H9 (cell line): Measurements from ENCODE around the gene MALAT1. TPM values are rescaled to one million over a fixed set of nuclear protein-coding genes. Genes with fewer than 3 reads are reported as not detected.

Experiments
- DNase-seq: peaks from one replicate; pipeline ENCODE4 v3.0.0-alpha.2; 2017
- H2AFZ ChIP-seq: one replicate; pipeline ENCODE4 v1.6.1; 2013; ENCODE audit warnings: mild to moderate bottlenecking, low read length, control low read depth, moderate library complexity
- H2AK5ac ChIP-seq: 2 replicates; pipeline ENCODE4 v1.6.1; 2013; ENCODE audit warnings: low read length, control low read depth, mixed read lengths; ENCODE audit not compliant: insufficient read length
- H2BK120ac ChIP-seq: one replicate; pipeline ENCODE4 v1.6.1; 2013; ENCODE audit warnings: low read depth, mild to moderate bottlenecking, low read length, control low read depth, inconsistent platforms; ENCODE audit not compliant: poor library complexity, severe bottlenecking
- H2BK12ac ChIP-seq: 2 replicates; pipeline ENCODE4 v1.6.1; 2013; ENCODE audit warnings: low read length, control low read depth, mixed read lengths, low read depth; ENCODE audit not compliant: insufficient read length
- H2BK15ac ChIP-seq: 2 replicates; pipeline ENCODE4 v1.6.1; 2013; ENCODE audit warnings: low read depth, low read length, control low read depth
- H2BK20ac ChIP-seq: one replicate; pipeline ENCODE4 v1.6.1; 2013; ENCODE audit warnings: low read depth, mild to moderate bottlenecking, low read length, control low read depth, inconsistent platforms; ENCODE audit not compliant: poor library complexity, severe bottlenecking
- H2BK5ac ChIP-seq: 2 replicates; pipeline ENCODE4 v1.6.1; 2013; ENCODE audit warnings: low read length, control low read depth, mixed read lengths; ENCODE audit not compliant: insufficient read length
- H3K14ac ChIP-seq: 2 replicates; pipeline ENCODE4 v1.6.1; 2013; ENCODE audit warnings: low read length, control low read depth; ENCODE audit not compliant: insufficient read depth
- H3K18ac ChIP-seq: 2 replicates; pipeline ENCODE4 v1.6.1; 2013; ENCODE audit warnings: low read depth, mild to moderate bottlenecking, mixed read lengths, low read length, control low read depth; ENCODE audit not compliant: insufficient read length
- H3K23ac ChIP-seq: 2 replicates; pipeline ENCODE4 v1.6.1; 2013; ENCODE audit warnings: low read length, control low read depth, mixed read lengths, low read depth; ENCODE audit not compliant: insufficient read length
- H3K23me2 ChIP-seq: 2 replicates; pipeline ENCODE4 v1.6.1; 2013; ENCODE audit warnings: low read depth, mild to moderate bottlenecking, mixed read lengths, low read length, control low read depth; ENCODE audit not compliant: insufficient read length, poor library complexity, severe bottlenecking
- H3K27ac ChIP-seq: 2 replicates; pipeline ENCODE4 v1.5.1; 2013; ENCODE audit warnings: low read length, control low read depth, mixed read lengths, low read depth; ENCODE audit not compliant: insufficient read length
- H3K27me3 ChIP-seq: 2 replicates; pipeline ENCODE4 v1.6.1; 2013; ENCODE audit warnings: low read length, control low read depth, inconsistent platforms; ENCODE audit not compliant: insufficient read depth
- H3K4ac ChIP-seq: 2 replicates; pipeline ENCODE4 v1.6.1; 2013; ENCODE audit warnings: low read depth, mild to moderate bottlenecking, control low read depth, inconsistent platforms, low read length, moderate library complexity
- H3K4me1 ChIP-seq: 2 replicates; pipeline ENCODE4 v1.6.1; 2013; ENCODE audit warnings: low read length, control low read depth, inconsistent platforms; ENCODE audit not compliant: insufficient read depth
- H3K4me2 ChIP-seq: 2 replicates; pipeline ENCODE4 v1.6.1; 2013; ENCODE audit warnings: low read length, control low read depth, mixed read lengths; ENCODE audit not compliant: insufficient read length, insufficient read depth
- H3K56ac ChIP-seq: 2 replicates; pipeline ENCODE4 v1.6.1; 2013; ENCODE audit warnings: low read depth, mild to moderate bottlenecking, mixed read lengths, low read length, control low read depth; ENCODE audit not compliant: insufficient read length
- H3K79me1 ChIP-seq: 2 replicates; pipeline ENCODE4 v1.6.1; 2013; ENCODE audit warnings: low read depth, mild to moderate bottlenecking, moderate library complexity, low read length, control low read depth, inconsistent platforms; ENCODE audit not compliant: insufficient read depth, poor library complexity, severe bottlenecking
- H3K79me2 ChIP-seq: 2 replicates; pipeline ENCODE4 v1.6.1; 2013; ENCODE audit warnings: low read length, control low read depth, inconsistent platforms; ENCODE audit not compliant: insufficient read depth
- H3K9ac ChIP-seq: 2 replicates; pipeline ENCODE4 v1.6.1; 2013; ENCODE audit warnings: low read length, control low read depth, mixed read lengths; ENCODE audit not compliant: insufficient read length; ENCODE audit errors: extremely low read depth
- H3K9me3 ChIP-seq: one replicate; pipeline ENCODE4 v1.6.1; 2013; ENCODE audit warnings: low read depth, low read length, inconsistent platforms; ENCODE audit not compliant: control insufficient read depth
- H3T11ph ChIP-seq: one replicate; pipeline ENCODE4 v1.6.1; 2013; ENCODE audit warnings: mild to moderate bottlenecking, low read length, control low read depth, inconsistent platforms
- H4K20me1 ChIP-seq: one replicate; pipeline ENCODE4 v1.6.1; 2013; ENCODE audit not compliant: control insufficient read depth, insufficient read length, insufficient read depth
- H4K5ac ChIP-seq: 2 replicates; pipeline ENCODE4 v1.6.1; 2013; ENCODE audit warnings: low read depth, mild to moderate bottlenecking, mixed read lengths, low read length, control low read depth; ENCODE audit not compliant: insufficient read length
- H4K8ac ChIP-seq: replicated peaks from 2 replicates; pipeline ENCODE4 v1.6.1; 2013; ENCODE audit warnings: low read length, control low read depth, mixed read lengths, low read depth; ENCODE audit not compliant: insufficient read length
- H4K91ac ChIP-seq: 2 replicates; pipeline ENCODE4 v1.6.1; 2013; ENCODE audit warnings: low read depth, mild to moderate bottlenecking, moderate library complexity, mixed read lengths, low read length, control low read depth; ENCODE audit not compliant: insufficient read length
- H3K27ac Mint-ChIP-seq, 3 experiments: 2 replicates in 2 of 3; 3 replicates in 1 of 3; pipeline ENCODE4 v1.8.0; 2020 to 2021; ENCODE audit warnings: mixed read lengths in 3 of 3, mild to moderate bottlenecking in 1 of 3, moderate library complexity in 1 of 3
- H3K27me3 Mint-ChIP-seq: 2 replicates; pipeline ENCODE4 v1.8.0; 2021; ENCODE audit warnings: low read depth, mild to moderate bottlenecking, moderate library complexity, mixed read lengths
- H3K36me3 Mint-ChIP-seq, 3 experiments: 2 replicates in 2 of 3; 3 replicates in 1 of 3; pipeline ENCODE4 v1.8.0; 2020 to 2021; ENCODE audit warnings: low read depth in 3 of 3, mixed read lengths in 3 of 3; ENCODE audit not compliant: insufficient read depth in 1 of 3
- H3K4me1 Mint-ChIP-seq, 2 experiments: 2 replicates each; pipeline ENCODE4 v1.8.0; 2020; ENCODE audit warnings: mixed read lengths in 2 of 2
- H3K4me3 Mint-ChIP-seq, 2 experiments: 2 replicates in 1 of 2; 3 replicates in 1 of 2; pipeline ENCODE4 v1.8.0; 2020 to 2021; ENCODE audit warnings: mild to moderate bottlenecking in 2 of 2, mixed read lengths in 2 of 2, moderate library complexity in 1 of 2
- H3K9me3 Mint-ChIP-seq, 2 experiments: 2 replicates in 1 of 2; 3 replicates in 1 of 2; pipeline ENCODE4 v1.8.0; 2020; ENCODE audit warnings: mild to moderate bottlenecking in 2 of 2, mixed read lengths in 2 of 2, moderate library complexity in 1 of 2
- WGBS: extraction: QIAGEN DNeasy Blood & Tissue Kit; methylation state at CpG from one replicate; pipeline ENCODE4 v1.1.7; 2013; ENCODE audit warnings: missing lambda C conversion rate, low lambda C conversion rate, mixed read lengths; ENCODE audit not compliant: insufficient read length; ENCODE audit errors: extremely low coverage; 5-methylcytosine and 5-hydroxymethylcytosine counted together
- total RNA-seq: library from RNA; stranded (reverse); gene quantifications from 2 replicates; pipeline ENCODE4 v1.2.1, GENCODE V29; 2021
- TF ChIP-seq, protein P1 (sequence below): fragments of 200-600 bp; sonication (generic); conservative IDR thresholded peaks from 3 replicates; pipeline ENCODE4 v1.8.0; 2021; ENCODE audit warnings: antibody characterized with exemption, mild to moderate bottlenecking

MALAT1 gene
- total RNA-seq, 1 experiment from 2014 or later = 1,934 TPM

GRCh38 chr11:65530157-65530496, 31.3 kb downstream of the MALAT1 start:
- Histone ChIP-seq H3K4me2 (no peak overlapping the region), H2BK20ac (no peak overlapping the region), H3K9ac (no peak overlapping the region), H2AFZ (no peak overlapping the region), H2BK5ac (no peak overlapping the region), H2AK5ac (no peak overlapping the region), H3K14ac (no peak overlapping the region), H3K4me1 (no peaks in the 10 kb centered on the region), H4K5ac (no peak overlapping the region), H3K79me2 (no peaks in the 10 kb centered on the region; the same call in 1 of the 2 replicates), H2BK120ac (no peak overlapping the region), H4K8ac (no peak overlapping the region), H3K56ac (no peak overlapping the region), H3K27ac (no peak overlapping the region), H4K91ac (no peak overlapping the region), H2BK15ac (no peak overlapping the region), H3K27me3 (no peaks in the 10 kb centered on the region), H3K23me2 (peaks cover 4% of the 10 kb centered on the region), H2BK12ac (no peak overlapping the region), H3T11ph (no peak overlapping the region), H3K9me3 (no peaks in the 10 kb centered on the region), H3K23ac (no peak overlapping the region), H3K4ac (no peak overlapping the region), H3K79me1 (no peaks in the 10 kb centered on the region), H4K20me1 (no peaks in the 10 kb centered on the region), H3K18ac (no peak overlapping the region)
- H3K36me3 Mint-ChIP-seq = peaks cover 20 to 58% (median 50%) of the 10 kb centered on the region in 3 experiments
- no CpG with 5 or more reads among the region's 5 CpGs for WGBS
- TF ChIP-seq, protein P1, sequence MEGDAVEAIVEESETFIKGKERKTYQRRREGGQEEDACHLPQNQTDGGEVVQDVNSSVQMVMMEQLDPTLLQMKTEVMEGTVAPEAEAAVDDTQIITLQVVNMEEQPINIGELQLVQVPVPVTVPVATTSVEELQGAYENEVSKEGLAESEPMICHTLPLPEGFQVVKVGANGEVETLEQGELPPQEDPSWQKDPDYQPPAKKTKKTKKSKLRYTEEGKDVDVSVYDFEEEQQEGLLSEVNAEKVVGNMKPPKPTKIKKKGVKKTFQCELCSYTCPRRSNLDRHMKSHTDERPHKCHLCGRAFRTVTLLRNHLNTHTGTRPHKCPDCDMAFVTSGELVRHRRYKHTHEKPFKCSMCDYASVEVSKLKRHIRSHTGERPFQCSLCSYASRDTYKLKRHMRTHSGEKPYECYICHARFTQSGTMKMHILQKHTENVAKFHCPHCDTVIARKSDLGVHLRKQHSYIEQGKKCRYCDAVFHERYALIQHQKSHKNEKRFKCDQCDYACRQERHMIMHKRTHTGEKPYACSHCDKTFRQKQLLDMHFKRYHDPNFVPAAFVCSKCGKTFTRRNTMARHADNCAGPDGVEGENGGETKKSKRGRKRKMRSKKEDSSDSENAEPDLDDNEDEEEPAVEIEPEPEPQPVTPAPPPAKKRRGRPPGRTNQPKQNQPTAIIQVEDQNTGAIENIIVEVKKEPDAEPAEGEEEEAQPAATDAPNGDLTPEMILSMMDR = peak; percentile 66
- no peak overlapping the region; a peak in 1 of 7 replicates for H3K27ac Mint-ChIP-seq
- H3K4me3 Mint-ChIP-seq = no peak overlapping the region; a peak in 1 of 5 replicates
- no peaks in the 10 kb centered on the region for H3K27me3 Mint-ChIP-seq
- peaks cover 4 to 6% of the 10 kb centered on the region in 2 experiments for H3K4me1 Mint-ChIP-seq
- H3K9me3 Mint-ChIP-seq = no peaks in the 10 kb centered on the region; a peak in 1 of 5 replicates
- DNase-seq = no peak
